Jurkat, Clone E6-1 (cell line): ENCODE data around the gene COL6A5.
"Not testable (repeated sequence)": the region's sequence is repeated elsewhere in the genome, so short reads cannot be mapped to it uniquely, and the experiment has no call there.

Experiments
- DNase-seq: peaks from one replicate; pipeline ENCODE4 v3.0.0-alpha.2; 2011; ENCODE audit warnings: low read depth, low spot score
- H3K4me3 ChIP-seq: 2 replicates; pipeline ENCODE4 v1.5.1; 2011; ENCODE audit warnings: mild to moderate bottlenecking, low read length, control low read depth, moderate library complexity

The COL6A5 gene

DNA sequence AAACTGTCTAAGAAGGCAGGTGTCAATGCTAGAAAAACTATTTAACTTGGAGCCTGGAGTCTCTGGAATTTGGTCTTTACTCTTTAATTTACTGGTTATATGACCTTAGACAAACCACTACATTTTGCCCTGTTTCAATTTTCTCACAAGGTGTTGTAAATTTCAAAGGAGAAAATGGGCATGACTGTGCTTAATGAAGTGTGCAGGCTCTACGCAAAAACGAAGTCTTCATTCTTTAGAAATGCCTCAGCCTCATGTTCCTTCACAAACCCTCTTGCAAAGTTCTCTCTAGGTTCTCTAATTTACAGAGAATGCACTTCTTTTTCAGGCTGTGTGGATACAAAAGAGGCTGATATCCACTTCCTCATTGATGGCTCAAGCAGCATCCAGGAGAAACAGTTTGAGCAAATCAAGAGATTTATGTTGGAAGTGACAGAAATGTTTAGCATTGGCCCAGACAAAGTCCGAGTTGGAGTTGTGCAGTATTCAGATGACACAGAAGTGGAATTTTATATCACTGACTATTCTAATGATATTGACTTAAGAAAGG is 39.1 kb downstream of the COL6A5 start:
- no peak overlapping the region for H3K4me3 ChIP-seq
- no peak for DNase-seq

DNA sequence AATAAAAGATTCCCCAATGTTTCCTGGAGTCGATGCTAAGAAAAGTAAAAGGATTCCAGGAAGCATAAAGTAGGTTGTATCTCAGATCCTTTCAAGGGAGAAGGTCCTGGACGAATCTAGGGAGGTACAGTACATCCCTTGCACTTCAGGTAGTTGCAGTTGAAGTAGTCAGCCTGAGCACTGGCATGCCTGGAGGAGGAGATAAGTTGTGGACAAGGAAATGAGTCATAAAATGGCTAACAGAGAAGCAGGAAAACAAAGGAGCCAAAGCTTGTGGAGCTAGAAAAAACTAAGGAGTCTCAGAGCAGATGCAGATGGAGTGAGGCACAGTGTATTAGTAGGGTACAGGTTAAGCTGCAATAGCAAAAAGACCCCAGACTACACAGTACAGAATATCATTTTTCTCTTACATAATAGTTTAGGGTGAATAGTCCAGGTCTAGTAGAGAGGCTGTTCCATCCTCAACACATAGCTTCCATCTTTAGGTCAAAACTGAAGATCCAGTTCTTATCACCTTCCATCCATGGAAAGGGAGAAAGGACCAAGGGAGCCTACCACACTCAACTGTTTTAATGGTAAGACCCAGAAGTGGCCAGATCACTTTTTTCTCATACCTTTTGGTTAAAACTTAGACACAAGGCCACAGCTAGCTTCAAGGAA is 41.3 kb downstream of the COL6A5 start:
- H3K4me3 ChIP-seq = no peak overlapping the region
- no peak for DNase-seq

- H3K4me3 ChIP-seq = no peak overlapping the region
- DNase-seq = no peak
Observed at GRCh38 chr3:130389743-130390478, 44.4 kb downstream of the COL6A5 start.

- no peak overlapping the region for H3K4me3 ChIP-seq
- DNase-seq = no peak
Observed at GRCh38 chr3:130392266-130392665, 46.8 kb downstream of the COL6A5 start.

- no peak overlapping the region for H3K4me3 ChIP-seq
- no peak for DNase-seq
Observed at GRCh38 chr3:130393594-130393993, 48.1 kb downstream of the COL6A5 start.

DNA sequence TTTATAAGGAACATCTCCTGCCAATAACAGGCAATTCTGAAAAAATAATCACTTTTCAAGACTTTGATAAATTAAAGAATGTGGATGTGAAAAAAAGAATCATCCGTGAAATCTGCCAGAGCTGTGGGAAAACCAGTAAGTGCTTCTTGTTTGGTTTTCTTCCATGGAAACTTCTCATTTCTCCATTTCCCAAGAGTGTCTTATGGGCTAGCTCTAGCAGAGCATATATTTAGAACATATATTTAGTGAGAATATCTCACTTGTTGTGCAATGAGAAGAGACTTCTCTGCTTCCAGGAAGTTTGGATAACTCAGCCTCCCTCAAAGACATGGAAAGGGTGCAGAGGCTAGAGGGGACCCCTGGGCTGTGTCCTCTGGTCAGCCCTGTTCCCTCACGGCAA is 49.9 kb downstream of the COL6A5 start:
- DNase-seq = no peak
- H3K4me3 ChIP-seq = no peak overlapping the region

GRCh38 chr3:130395916-130396315 is 50.4 kb downstream of the COL6A5 start:
- DNase-seq = no peak

DNA sequence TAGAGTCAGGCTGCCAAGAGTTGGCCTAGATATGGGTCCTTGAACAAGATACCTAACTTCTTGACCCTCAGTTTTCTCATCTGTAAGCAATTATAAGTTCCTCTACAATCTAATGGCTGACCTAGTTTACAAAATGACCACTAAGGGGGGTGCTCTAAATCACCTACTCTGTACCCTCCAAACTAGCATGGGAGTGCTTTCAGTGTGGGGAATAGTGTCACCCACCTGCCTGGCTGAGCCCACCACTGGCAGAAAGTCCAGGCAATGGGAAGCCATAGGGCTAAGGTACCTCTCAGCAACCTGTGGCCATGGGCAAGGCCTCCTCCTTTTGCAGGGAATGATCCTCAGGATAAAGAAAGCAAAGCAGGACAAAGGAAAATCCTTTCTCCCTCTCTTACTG is 58.9 kb downstream of the COL6A5 start:
- no peak for DNase-seq

More at GRCh38 chr3:130395916-130396315, 50.4 kb downstream of the COL6A5 start:
- no peak overlapping the region for H3K4me3 ChIP-seq

GRCh38 chr3:130405956-130406355 is 60.5 kb downstream of the COL6A5 start:
- no peak overlapping the region for H3K4me3 ChIP-seq
- DNase-seq = no peak

More for the DNA sequence above, 58.9 kb downstream of the COL6A5 start:
- no peak overlapping the region for H3K4me3 ChIP-seq

DNA sequence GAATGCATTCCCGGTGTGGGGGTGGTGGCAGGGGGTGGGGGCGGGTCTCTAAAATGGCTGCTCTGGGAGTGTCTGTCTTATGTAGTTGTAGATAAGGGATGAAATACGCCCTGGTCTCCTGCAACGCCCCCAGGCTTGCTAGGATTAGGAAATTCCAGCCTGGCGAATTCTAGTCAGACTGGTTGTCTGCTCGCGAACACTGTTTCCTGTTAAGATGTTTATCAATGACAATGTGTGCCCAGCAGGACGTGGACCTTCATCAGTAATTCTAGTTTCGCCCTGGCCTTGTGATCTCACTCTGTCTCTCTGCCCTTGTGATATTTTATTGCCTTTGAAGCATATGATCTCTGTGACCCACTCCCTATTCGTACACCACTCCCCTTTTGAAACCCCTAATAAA is 62.8 kb downstream of the COL6A5 start:
- DNase-seq, H3K4me3 ChIP-seq: not testable (repeated sequence)

GRCh38 chr3:130411320-130411719 is 65.8 kb downstream of the COL6A5 start:
- DNase-seq = no peak
- H3K4me3 ChIP-seq = no peak overlapping the region

- H3K4me3 ChIP-seq = no peak overlapping the region
- no peak for DNase-seq
Observed at GRCh38 chr3:130412991-130413560, 67.6 kb downstream of the COL6A5 start.

DNA sequence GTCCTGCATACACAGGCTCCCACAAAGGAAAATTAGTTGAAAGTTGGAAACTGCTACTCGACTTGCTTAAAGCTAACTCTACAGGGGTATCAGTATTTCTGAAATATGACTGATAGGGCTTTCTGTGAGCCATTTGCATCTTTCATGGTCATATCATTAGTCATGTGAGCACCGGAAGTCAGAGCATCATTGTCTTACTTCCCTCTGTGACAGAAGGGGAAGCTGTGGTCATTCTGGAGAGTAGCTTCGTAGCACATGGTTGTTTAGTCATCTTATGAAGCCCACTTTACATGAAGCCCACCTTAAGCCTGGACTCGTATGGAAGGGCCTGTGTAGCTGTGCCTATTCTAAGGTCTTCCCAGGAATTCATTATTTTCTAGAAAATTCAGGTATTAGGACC is 69.0 kb downstream of the COL6A5 start:
- no peak overlapping the region for H3K4me3 ChIP-seq
- no peak for DNase-seq

DNA sequence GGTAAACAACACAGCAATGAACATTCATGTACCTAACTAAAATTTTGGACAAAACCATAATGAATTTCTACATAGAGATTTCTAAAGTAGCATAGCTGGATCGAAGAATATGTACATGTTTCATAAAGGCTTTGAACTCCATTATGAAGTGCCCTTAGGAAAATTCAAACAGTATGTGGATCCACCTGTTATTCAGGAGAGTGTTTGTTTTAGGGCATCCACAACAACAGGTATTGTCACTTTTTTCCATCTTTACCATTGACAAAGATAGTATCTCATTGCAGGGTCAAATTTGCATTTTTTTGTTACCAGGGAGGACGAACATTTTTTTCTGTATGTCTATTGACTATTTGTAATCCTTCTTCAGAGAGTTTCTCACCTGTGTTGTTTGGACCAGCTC is 75.0 kb downstream of the COL6A5 start:
- DNase-seq = no peak

GRCh38 chr3:130423064-130423463 is 77.6 kb downstream of the COL6A5 start:
- no peak for DNase-seq
- no peak overlapping the region for H3K4me3 ChIP-seq

More for the DNA sequence above, 75.0 kb downstream of the COL6A5 start:
- no peak overlapping the region for H3K4me3 ChIP-seq

GRCh38 chr3:130424837-130425236 is 79.4 kb downstream of the COL6A5 start:
- H3K4me3 ChIP-seq = no peak overlapping the region
- DNase-seq = no peak

DNA sequence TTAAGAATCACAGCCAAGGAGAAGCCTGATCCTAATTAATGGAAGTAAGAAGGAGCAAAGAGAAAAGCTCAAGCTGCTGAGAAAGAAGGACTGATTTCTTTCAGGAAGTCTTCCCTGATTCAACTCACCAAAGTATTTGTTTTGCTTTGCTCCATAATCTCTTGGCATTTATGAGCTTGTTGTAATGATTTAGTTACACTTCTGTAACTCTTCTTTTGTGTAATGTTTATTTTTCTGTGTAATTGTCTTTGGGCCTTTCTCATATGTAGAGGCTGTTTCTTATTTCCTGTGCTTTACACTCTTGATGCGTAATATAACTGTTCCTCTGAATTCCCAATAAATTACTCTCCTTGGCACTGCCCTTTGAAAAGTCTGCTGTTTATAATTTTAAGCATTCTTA is 80.0 kb downstream of the COL6A5 start:
- DNase-seq = no peak
- no peak overlapping the region for H3K4me3 ChIP-seq

GRCh38 chr3:130426206-130426605 is 80.7 kb downstream of the COL6A5 start:
- H3K4me3 ChIP-seq = no peak overlapping the region
- DNase-seq = no peak

DNA sequence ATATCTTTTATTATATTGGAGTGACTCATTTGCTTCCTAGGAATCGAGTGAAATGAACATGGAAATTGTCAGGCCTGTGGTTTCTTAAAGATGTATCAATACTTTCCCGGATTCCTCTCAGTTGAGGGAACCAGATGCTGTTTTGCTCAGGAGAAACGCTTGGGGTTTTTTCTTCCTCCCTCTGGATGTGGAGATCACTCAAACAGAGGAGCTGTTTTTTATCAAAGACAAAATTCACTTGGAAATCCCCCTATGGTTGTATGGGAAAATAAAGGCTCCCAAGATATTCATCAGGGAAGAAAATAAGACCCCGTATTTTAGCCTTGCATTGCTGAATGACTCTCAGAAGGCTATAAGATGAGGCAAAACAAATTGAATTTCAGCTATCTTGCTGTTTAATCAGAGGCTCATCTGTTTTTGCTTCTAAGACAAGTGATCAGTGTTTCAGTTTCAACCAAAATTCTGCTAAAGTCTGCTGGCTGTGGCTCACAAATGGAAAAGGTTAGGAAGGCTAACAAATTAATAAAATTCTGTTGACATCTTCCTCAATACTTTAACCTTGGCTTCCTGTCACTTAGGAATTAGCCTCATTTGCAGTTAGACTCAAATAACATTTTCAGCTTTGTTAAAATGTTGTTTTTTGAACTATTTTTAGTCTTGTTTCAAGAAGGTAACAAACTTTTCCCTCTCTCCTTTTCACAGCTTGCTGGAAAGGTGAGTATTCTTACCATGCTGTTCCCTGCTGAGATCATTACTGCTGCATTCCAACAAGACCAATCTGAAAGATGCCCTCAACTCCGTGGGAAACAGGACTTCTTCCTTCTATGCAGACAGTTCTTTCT is 83.6 kb downstream of the COL6A5 start:
- no peak overlapping the region for H3K4me3 ChIP-seq
- DNase-seq = no peak

DNA sequence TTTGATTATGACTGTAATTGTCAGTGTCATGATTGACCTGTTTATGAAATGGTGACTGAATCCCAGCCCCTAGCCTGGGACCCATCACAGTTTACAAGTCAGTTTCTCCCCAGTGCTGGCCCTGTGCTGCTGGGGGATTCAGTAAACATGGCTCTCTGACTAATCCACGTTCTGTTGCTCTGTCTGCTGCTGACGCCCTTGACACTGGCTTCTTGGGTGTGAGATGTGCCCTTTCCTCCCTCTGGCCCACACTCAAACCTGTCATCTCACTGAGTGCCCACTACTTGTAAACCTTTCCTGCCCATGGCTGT is 84.2 kb downstream of the COL6A5 start:
- DNase-seq = no peak
- H3K4me3 ChIP-seq = no peak overlapping the region
